Lower leg skin (tissue), 4 donors: ENCODE measurements around the gene MSANTD1. TPM values are rescaled to one million over a fixed set of nuclear protein-coding genes. Genes with fewer than 3 reads are reported as not detected.

ENCODE experiments used
- DNase-seq, 2 donors: peaks; one replicate each; pipeline ENCODE4 v3.0.0-alpha.2; 2019; ENCODE audit warnings: low spot score in 2 of 2
- H3K4me3 ChIP-seq: fragments of 200-600 bp; sonication (generic); 2 replicates; pipeline ENCODE4 v1.5.1; 2017; ENCODE audit warnings: mild to moderate bottlenecking, low read depth; ENCODE audit not compliant: poor library complexity, severe bottlenecking
- POLR2A ChIP-seq, 2 donors: fragments of 450-650 bp; IDR thresholded peaks; one replicate each; pipeline ENCODE4 v1.6.1; 2016 to 2017; ENCODE audit warnings: antibody characterized with exemption in 2 of 2, mild to moderate bottlenecking in 1 of 2, moderate library complexity in 1 of 2
- WGBS, 2 donors: methylation state at CpG; one replicate each; pipeline ENCODE4 v1.1.5; 2018; 5-methylcytosine and 5-hydroxymethylcytosine counted together
- intact Hi-C: fragments of 100-400 bp; cut with DNase I; formaldehyde crosslinking; loops from one replicate; pipeline ENCODE4 v1.15.0; 2023; ENCODE audit warnings: low total_unique reads
- total RNA-seq, 4 donors: library from RNA; depleted of rRNA; stranded (reverse); fragments of >200 nt; gene quantifications; one replicate each; pipeline ENCODE4 v1.1.0, GENCODE V29; 2016
- TF ChIP-seq, protein P1 (sequence below), 3 donors: fragments of 450-650 bp; IDR thresholded peaks; one replicate each; pipeline ENCODE4 v1.5.1; 2016; ENCODE audit warnings: antibody characterized with exemption in 3 of 3, mild to moderate bottlenecking in 3 of 3, moderate library complexity in 2 of 3

Gene MSANTD1
- total RNA-seq, 4 donors from 2014 or later = 0.19 to 0.76 (median 0.35) TPM

DNA sequence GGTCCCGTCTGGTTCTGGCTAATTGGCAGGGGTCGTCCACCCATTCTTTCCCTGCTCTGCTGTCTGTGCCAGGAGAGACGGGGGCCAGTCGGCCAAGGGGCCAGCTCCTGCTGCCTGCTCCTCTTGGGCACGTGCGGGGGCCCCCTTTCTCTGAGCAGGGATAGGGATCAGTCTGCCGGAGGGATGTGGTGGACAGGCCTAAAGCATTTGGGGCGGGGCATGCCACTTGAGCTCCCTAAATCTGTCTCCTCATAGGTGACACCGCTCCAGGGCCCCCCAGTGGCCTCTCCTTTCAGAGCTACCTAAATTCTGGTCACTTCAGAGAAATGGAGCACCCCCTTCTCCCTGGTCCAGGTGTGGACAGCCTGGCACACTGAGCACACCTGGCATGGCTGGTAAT is 4.2 kb upstream of the MSANTD1 start:
- WGBS, 2 donors = 78 to 81% methylated on average over 7 to 9 of the region's 9 CpGs
- no peak overlapping the region for H3K4me3 ChIP-seq
- TF ChIP-seq, protein P1, sequence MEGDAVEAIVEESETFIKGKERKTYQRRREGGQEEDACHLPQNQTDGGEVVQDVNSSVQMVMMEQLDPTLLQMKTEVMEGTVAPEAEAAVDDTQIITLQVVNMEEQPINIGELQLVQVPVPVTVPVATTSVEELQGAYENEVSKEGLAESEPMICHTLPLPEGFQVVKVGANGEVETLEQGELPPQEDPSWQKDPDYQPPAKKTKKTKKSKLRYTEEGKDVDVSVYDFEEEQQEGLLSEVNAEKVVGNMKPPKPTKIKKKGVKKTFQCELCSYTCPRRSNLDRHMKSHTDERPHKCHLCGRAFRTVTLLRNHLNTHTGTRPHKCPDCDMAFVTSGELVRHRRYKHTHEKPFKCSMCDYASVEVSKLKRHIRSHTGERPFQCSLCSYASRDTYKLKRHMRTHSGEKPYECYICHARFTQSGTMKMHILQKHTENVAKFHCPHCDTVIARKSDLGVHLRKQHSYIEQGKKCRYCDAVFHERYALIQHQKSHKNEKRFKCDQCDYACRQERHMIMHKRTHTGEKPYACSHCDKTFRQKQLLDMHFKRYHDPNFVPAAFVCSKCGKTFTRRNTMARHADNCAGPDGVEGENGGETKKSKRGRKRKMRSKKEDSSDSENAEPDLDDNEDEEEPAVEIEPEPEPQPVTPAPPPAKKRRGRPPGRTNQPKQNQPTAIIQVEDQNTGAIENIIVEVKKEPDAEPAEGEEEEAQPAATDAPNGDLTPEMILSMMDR (IDR thresholded peaks at IDR 0.05) = no peak
- DNase-seq = no peak
- intact Hi-C loops = loop anchor here (5.0 kb wide), 1 partner anchor 763 kb away; no protein-coding TSS in a partner anchor

DNA sequence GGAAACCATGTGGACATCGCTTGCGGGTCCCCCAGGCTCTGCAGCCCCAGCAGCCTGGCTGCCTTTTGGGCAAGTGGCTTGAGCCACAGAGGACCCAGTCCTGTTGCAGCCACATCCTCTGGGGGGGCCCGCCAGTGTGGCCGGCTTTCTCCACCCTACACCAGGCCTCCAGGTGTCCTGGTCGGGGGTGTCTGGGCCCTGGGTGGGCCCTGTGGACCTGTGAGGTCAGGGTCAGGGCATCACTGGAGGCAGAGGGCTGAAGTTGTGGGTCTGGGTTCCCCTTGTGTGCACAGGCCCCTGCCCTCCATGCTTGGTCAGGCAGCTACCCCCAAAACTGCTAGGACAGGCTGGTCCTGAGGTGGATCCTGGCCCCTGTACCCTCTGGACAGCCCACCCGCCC is 3.3 kb upstream of the MSANTD1 start:
- no peak for TF ChIP-seq POLR2A (IDR thresholded peaks at IDR 0.05)
- TF ChIP-seq, protein P1 (IDR thresholded peaks at IDR 0.05) = no peak
- DNase-seq = no peak
- 89 to 92% methylated on average over 6 of the region's 6 CpGs for WGBS, 2 donors

DNA sequence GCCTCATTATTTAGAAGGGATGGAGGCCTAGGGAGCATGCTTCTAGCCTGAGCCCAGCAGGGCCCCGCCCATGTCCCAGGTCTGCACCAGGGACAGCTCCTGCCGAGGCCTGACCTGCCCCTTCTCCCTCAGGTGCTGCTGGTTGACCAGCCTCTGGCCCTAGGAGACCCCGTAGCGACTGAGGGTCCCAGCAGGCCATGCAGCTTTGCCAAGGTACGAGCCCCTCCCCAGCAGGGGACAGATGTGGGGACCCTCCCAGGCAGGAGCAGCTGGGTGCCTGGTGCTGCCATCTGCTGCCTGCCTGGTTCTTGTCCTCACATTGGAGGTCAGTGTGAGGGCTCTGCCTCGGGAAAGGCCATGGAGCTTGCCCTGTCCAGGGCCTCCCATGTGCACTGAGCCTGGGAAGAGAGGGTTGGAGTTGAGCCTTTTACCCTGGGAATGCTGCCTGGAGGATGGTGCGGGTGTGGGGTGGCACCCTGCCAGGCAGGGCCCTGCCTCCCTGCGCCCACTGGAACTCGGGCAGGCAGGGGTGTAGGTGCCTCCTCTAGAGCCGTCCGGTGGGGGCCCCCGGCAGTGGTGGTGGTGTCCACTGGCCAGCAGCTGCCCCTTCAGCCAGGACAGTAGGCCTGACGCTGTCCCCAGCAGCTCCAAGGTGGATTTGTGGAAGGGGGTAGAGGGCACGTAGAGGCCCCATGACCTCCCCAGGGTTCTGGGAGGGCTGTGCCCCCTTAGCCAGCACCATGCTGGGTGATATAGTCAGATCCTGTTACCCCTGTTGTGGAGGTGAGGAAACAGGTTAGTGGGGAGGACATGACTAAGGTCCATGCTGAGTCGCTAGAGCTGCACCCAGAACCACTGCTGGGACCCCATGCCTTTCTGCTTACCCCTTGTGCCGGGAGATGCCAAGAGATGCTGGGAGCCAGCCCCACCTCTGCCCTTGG is 2.2 kb upstream of the MSANTD1 start:
- DNase-seq = no peak
- TF ChIP-seq POLR2A (IDR thresholded peaks at IDR 0.05) = no peak
- TF ChIP-seq, protein P1 (IDR thresholded peaks at IDR 0.05) = no peak

More for the DNA sequence above, 3.3 kb upstream of the MSANTD1 start:
- no peak overlapping the region for H3K4me3 ChIP-seq
- intact Hi-C loops = loop anchor here (5.0 kb wide), 1 partner anchor 762 kb away; no protein-coding TSS in a partner anchor

DNA sequence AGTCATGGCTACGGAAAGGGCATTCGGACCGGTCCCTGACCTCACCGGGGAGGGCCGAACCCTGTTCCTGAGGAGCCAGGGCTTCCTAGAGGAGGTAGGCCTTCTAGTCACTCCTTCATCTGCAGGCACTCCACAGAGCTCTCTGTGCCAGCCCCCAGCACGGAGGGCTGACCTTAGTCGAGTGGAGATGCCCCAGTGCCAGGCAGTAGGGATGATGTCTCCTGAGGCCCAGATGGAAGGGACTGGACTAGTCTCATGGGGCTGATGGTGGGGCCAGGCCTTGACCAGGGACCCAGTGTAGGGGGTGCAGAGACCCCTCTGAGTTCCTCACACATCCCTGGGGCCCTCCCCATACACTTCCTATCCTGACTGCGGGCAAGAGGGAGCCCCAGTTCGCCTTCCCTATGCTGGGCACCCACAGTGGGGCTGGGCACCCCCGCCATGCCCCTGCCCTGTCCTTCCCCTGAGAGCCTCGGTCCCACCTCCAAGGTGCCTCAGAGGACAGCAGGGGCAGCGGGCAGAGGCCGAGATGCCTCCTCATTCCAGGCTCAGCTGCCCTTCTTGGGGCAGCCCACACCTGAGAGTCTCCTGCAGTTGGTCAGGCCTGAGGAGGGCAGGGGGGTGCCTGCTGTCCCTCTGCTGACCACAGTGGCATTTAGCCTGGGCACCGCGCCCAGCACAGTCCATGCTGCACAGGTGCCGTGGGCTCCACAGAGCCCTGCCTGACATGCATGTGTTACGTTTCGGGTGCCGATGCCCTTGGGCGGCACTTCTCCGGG is 1.4 kb upstream of the MSANTD1 start:
- H3K4me3 ChIP-seq = no peak overlapping the region
- 88 to 93% methylated on average over 13 to 14 of the region's 21 CpGs for WGBS, 2 donors
- intact Hi-C loops = loop anchor here (5.0 kb wide), 1 partner anchor 760 kb away; no protein-coding TSS in a partner anchor
- DNase-seq = no peak
- TF ChIP-seq, protein P1 (IDR thresholded peaks at IDR 0.05) = no peak
- no peak for TF ChIP-seq POLR2A (IDR thresholded peaks at IDR 0.05)

More for the DNA sequence above, 2.2 kb upstream of the MSANTD1 start:
- intact Hi-C loops = loop anchor here (5.0 kb wide), 1 partner anchor 761 kb away; no protein-coding TSS in a partner anchor
- no peak overlapping the region for H3K4me3 ChIP-seq
- 76 to 82% methylated on average over 13 to 14 of the region's 16 CpGs for WGBS, 2 donors

DNA sequence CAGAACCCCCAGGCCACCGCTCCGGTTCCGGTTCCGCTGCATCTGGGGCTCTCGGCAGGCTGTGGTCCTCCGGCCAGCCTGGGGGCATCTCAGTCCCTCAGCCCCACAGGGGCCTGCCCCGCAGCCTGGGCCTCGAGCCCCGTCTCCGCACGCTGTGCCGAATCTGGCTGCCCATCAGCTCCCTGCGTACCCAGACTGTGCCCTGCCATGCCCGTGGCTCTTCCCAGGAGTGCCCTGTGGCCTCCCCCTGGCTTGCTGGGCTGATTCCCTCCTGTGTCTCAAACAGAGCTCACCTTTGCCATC is 830 bp upstream of the MSANTD1 start:
- 93 to 94% methylated on average over 12 of the region's 14 CpGs for WGBS, 2 donors
- DNase-seq = no peak
- H3K4me3 ChIP-seq = no peak overlapping the region
- intact Hi-C loops = loop anchor here (5.0 kb wide), 1 partner anchor 759 kb away; no protein-coding TSS in a partner anchor
- no peak for TF ChIP-seq POLR2A (IDR thresholded peaks at IDR 0.05)
- TF ChIP-seq, protein P1 (IDR thresholded peaks at IDR 0.05) = no peak
